ENCODE measurements around the gene CRP.

- TF ChIP-seq FOXM1 (IDR thresholded peaks at IDR 0.05; ENCODE audit: borderline replicate concordance, low read depth) (no peak), YY1 (IDR thresholded peaks at IDR 0.05; ENCODE audit: low read depth) (no peak), EP300 (IDR thresholded peaks at IDR 0.05; ENCODE audit: borderline replicate concordance) (no peak), USF1 (IDR thresholded peaks at IDR 0.05) (no peak), REST (IDR thresholded peaks at IDR 0.05; ENCODE audit: low read depth) (no peak), RAD21 (IDR thresholded peaks at IDR 0.05; ENCODE audit: low read depth) (no peak)
Observed at GRCh38 chr1:159748370-159748769, 34.0 kb upstream of the CRP start.
